Transverse colon (tissue), 4 donors: Measurements from ENCODE around the gene PRKCE. TPM values are rescaled to one million over a fixed set of nuclear protein-coding genes. Genes with fewer than 3 reads are reported as not detected.
A peak's percentile ranks its signal among the peaks of the same experiment; 100 is the strongest.

Experiments used
- DNase-seq: peaks from one replicate; pipeline ENCODE4 v3.0.0-alpha.2; 2019
- H3K27ac ChIP-seq, 4 donors: fragments of 200-600 bp; sonication (generic); 2 replicates each; pipeline ENCODE4 v1.5.1; 2016 to 2018; ENCODE audit warnings: inconsistent platforms in 4 of 4
- H3K27me3 ChIP-seq: fragments of 200-600 bp; sonication (generic); 2 replicates; pipeline ENCODE4 v1.5.1; 2017; ENCODE audit warnings: inconsistent platforms
- H3K36me3 ChIP-seq, 4 donors: fragments of 200-600 bp; sonication (generic); 2 replicates each; pipeline ENCODE4 v1.5.1; 2017 to 2019; ENCODE audit warnings: inconsistent platforms in 4 of 4
- H3K4me1 ChIP-seq, 4 donors: fragments of 200-600 bp; sonication (generic); 2 replicates each; pipeline ENCODE4 v1.5.1; 2017 to 2020; ENCODE audit warnings: inconsistent platforms in 4 of 4
- H3K4me3 ChIP-seq, 4 donors: fragments of 200-600 bp; sonication (generic); 1 replicate in 1 of 4; 2 replicates in 3 of 4; pipeline versions ENCODE4 v1.5.1 to v1.6.1; 2017 to 2019; ENCODE audit warnings: inconsistent platforms in 4 of 4
- H3K9me3 ChIP-seq, 2 donors: fragments of 200-600 bp; sonication (generic); 2 replicates each; pipeline ENCODE4 v1.5.1; 2017 to 2019; ENCODE audit warnings: inconsistent platforms in 2 of 2
- EP300 ChIP-seq: sonication (generic); formaldehyde crosslinking; IDR thresholded peaks from one replicate; pipeline ENCODE4 v1.6.1; 2017; ENCODE audit warnings: antibody characterized with exemption, low read depth
- POLR2A ChIP-seq: fragments of 450-650 bp; IDR thresholded peaks from one replicate; pipeline ENCODE4 v1.6.1; 2016; ENCODE audit warnings: antibody characterized with exemption, mild to moderate bottlenecking, moderate library complexity
- POLR2AphosphoS5 ChIP-seq, 3 donors: sonication (generic); formaldehyde crosslinking; IDR thresholded peaks; one replicate each; pipeline ENCODE4 v1.6.1; 2016; ENCODE audit warnings: antibody characterized with exemption in 3 of 3
- WGBS, 2 donors: methylation state at CpG; one replicate each; pipeline ENCODE4 v1.1.5; 2018; ENCODE audit warnings: low coverage in 1 of 2; 5-methylcytosine and 5-hydroxymethylcytosine counted together
- in situ Hi-C, 4 donors: fragments of 200-750 bp; cut with MboI; loops; one replicate each; pipeline versions ENCODE4 v1.15.0 to v1.15.1; 2017; ENCODE audit warnings: low sequenced_read_pairs in 3 of 4, low pct_ligation_motif_present in 1 of 4, low pct_unique_long_range_greater_than_20kb in 1 of 4
- intact Hi-C: fragments of 100-400 bp; cut with DNase I; formaldehyde crosslinking; loops from one replicate; pipeline ENCODE4 v1.15.1; 2023; ENCODE audit warnings: low total_unique reads
- total RNA-seq, 4 donors: library from RNA; depleted of rRNA; stranded (reverse); fragments of >200 nt; gene quantifications; one replicate each; pipeline ENCODE4 v1.1.0, GENCODE V29; 2016
- TF ChIP-seq, protein P1 (sequence below), 5 experiments: fragments of 200-600 bp in 3 of 5; fragments of 450-650 bp in 2 of 5; sonication (generic) in 3 of 5; IDR thresholded peaks; 1 replicate in 2 of 5; 2 replicates in 3 of 5; pipeline ENCODE4 v1.5.1; 2016 to 2017; ENCODE audit warnings: antibody characterized with exemption in 5 of 5, inconsistent platforms in 3 of 5, mild to moderate bottlenecking in 2 of 5, moderate library complexity in 1 of 5

PRKCE gene
- total RNA-seq, 4 donors from 2014 or later = 8.6 to 20.6 (median 11.3) TPM

- 66% methylated on average over 4 of the region's 4 CpGs; no CpG with 5 or more reads in 1 of the 2 donors for WGBS, 2 donors
- intact Hi-C loops (no loop called here), in situ Hi-C loops (no loop called here)
- Histone ChIP-seq H3K4me3 (no peak overlapping the region), H3K27me3 (no peaks in the 10 kb centered on the region), H3K9me3 (no peaks in the 10 kb centered on the region), H3K36me3 (no peaks in the 10 kb centered on the region), H3K4me1 (no peaks in the 10 kb centered on the region), H3K27ac (peak overlapping the region in 1 of 4 donors; percentile 15)
- DNase-seq = no peak
- TF ChIP-seq POLR2A (no peak), POLR2AphosphoS5 (IDR thresholded peaks at IDR 0.05) (no peak), EP300 (no peak)
- TF ChIP-seq, protein P1, sequence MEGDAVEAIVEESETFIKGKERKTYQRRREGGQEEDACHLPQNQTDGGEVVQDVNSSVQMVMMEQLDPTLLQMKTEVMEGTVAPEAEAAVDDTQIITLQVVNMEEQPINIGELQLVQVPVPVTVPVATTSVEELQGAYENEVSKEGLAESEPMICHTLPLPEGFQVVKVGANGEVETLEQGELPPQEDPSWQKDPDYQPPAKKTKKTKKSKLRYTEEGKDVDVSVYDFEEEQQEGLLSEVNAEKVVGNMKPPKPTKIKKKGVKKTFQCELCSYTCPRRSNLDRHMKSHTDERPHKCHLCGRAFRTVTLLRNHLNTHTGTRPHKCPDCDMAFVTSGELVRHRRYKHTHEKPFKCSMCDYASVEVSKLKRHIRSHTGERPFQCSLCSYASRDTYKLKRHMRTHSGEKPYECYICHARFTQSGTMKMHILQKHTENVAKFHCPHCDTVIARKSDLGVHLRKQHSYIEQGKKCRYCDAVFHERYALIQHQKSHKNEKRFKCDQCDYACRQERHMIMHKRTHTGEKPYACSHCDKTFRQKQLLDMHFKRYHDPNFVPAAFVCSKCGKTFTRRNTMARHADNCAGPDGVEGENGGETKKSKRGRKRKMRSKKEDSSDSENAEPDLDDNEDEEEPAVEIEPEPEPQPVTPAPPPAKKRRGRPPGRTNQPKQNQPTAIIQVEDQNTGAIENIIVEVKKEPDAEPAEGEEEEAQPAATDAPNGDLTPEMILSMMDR (IDR thresholded peaks at IDR 0.05) = no peak
Measured at GRCh38 chr2:46151577-46151976, 500.1 kb downstream of the PRKCE start.

- in situ Hi-C loops (no loop called here), intact Hi-C loops (no loop called here)
- no peak overlapping the region for H3K27ac ChIP-seq
Measured at GRCh38 chr2:46153996-46154753, 502.7 kb downstream of the PRKCE start.

DNA sequence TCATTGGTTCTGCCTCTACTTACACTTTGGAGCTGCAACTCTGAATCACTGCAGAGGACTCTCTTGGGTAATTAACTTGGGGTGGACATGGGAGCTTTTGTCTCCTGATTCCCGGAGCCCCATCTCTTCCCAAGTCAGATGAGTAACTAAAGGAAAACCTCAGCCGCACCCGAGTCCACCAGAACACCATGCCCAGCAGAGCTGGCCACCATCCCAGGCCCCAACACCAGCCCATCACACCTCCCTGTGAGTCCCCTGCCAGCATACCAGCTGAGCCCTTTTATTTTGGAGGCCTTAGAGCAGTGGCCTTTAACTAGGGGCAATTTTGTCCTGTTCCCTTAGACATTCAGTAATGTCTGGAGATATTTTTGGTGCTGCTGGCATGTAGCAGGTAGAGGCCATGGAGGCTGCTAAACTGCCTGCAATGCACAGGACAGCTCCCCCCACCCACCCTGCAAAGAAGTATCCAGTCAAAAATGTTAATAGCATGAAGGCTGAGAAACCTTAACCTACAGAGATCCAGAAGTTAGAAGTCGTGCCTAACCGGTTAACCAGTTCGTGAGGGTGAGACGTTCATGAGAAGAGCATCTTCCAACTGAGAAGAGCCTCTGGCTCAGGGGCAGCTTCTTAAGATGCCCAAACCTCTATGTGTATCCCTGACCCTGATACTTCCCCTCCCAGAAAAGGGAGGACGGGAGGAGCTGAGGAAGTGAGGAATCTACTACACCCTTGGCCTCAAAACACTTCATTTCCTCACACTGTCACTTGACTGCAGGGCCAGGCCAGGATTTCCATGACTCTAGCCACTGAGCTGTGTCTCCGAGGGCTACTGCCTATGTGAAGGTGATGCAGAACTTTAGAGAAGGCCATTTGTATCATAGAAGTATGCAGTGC, 505.8 kb downstream of the PRKCE start:
- in situ Hi-C loops (no loop called here), intact Hi-C loops (no loop called here)
- H3K4me3 ChIP-seq = no peak overlapping the region
- no peaks in the 10 kb centered on the region for H3K9me3 ChIP-seq
- H3K27me3 ChIP-seq = no peaks in the 10 kb centered on the region
- H3K4me1 ChIP-seq = peaks cover 0 to 7% (median 2%) of the 10 kb centered on the region in 4 donors
- H3K36me3 ChIP-seq = no peaks in the 10 kb centered on the region
- no peak overlapping the region for H3K27ac ChIP-seq
- TF ChIP-seq POLR2A = no peak
- TF ChIP-seq, protein P1 (IDR thresholded peaks at IDR 0.05) = no peak
- TF ChIP-seq POLR2AphosphoS5 (IDR thresholded peaks at IDR 0.05) = no peak
- WGBS, 2 donors = 83% methylated on average over 9 of the region's 9 CpGs; no CpG with 5 or more reads in 1 of the 2 donors
- DNase-seq = no peak

More at GRCh38 chr2:46153996-46154753, 502.7 kb downstream of the PRKCE start:
- no peaks in the 10 kb centered on the region for H3K9me3 ChIP-seq
- TF ChIP-seq POLR2A = no peak
- no peak for TF ChIP-seq EP300
- TF ChIP-seq POLR2AphosphoS5 (IDR thresholded peaks at IDR 0.05) = no peak
- TF ChIP-seq, protein P1 (IDR thresholded peaks at IDR 0.05) = no peak
- peaks cover 0 to 7% (median 0%) of the 10 kb centered on the region in 4 donors for H3K4me1 ChIP-seq
- 86% methylated on average over 1 to 22 of the region's 23 CpGs for WGBS, 2 donors
- no peak for DNase-seq
- no peaks in the 10 kb centered on the region for H3K27me3 ChIP-seq
- no peaks in the 10 kb centered on the region for H3K36me3 ChIP-seq
- H3K4me3 ChIP-seq = no peak overlapping the region

- intact Hi-C loops (no loop called here), in situ Hi-C loops (no loop called here)
- Histone ChIP-seq H3K4me1 (peaks cover 0 to 12% (median 3%) of the 10 kb centered on the region in 4 donors), H3K4me3 (no peak overlapping the region), H3K27ac (no peak overlapping the region), H3K9me3 (no peaks in the 10 kb centered on the region), H3K36me3 (no peaks in the 10 kb centered on the region), H3K27me3 (no peaks in the 10 kb centered on the region)
- no peak for TF ChIP-seq POLR2A
- TF ChIP-seq EP300 = no peak
- no peak for TF ChIP-seq POLR2AphosphoS5 (IDR thresholded peaks at IDR 0.05)
- TF ChIP-seq, protein P1 (IDR thresholded peaks at IDR 0.05) = no peak
- DNase-seq = no peak
- 100% methylated on average over 1 of the region's 1 CpG; no CpG with 5 or more reads in 1 of the 2 donors for WGBS, 2 donors
Measured at GRCh38 chr2:46157966-46158310, 506.5 kb downstream of the PRKCE start.
